SK-N-SH (cell line): ENCODE data around the gene FAM43B. TPM values are rescaled to one million over a fixed set of nuclear protein-coding genes. Genes with fewer than 3 reads are reported as not detected.

Source experiments
- CTCF ChIA-PET: fragments of 300-600, 350-600 bp; formaldehyde crosslinking; extraction: SDS; loops from one replicate; lab custom pipeline; 2021; lab: Yijun Ruan, JAX
- POLR2A ChIA-PET: fragments of 350-600 bp; sonication (Branson Sonifier 250); formaldehyde crosslinking; extraction: SDS; loops from one replicate; lab custom pipeline; 2020; ENCODE audit warnings: antibody characterized with exemption, inconsistent platforms; lab: Yijun Ruan, JAX
- DNase-seq: peaks from one replicate; pipeline ENCODE4 v3.0.0; 2012
- H2AFZ ChIP-seq: fragments of 200-600 bp; sonication (generic); 2 replicates; pipeline ENCODE4 v1.8.1; 2016; ENCODE audit warnings: antibody characterized with exemption, mild to moderate bottlenecking, low read depth
- H3F3A ChIP-seq: fragments of 200-600 bp; sonication (generic); replicated peaks from 2 replicates; pipeline ENCODE3; 2016; ENCODE audit warnings: antibody characterized with exemption, mild to moderate bottlenecking; ENCODE audit not compliant: insufficient read depth
- H3K27ac ChIP-seq, 2 experiments: fragments of 200-500 bp in 1 of 2; fragments of 200-600 bp in 1 of 2; sonication (Bioruptor generic) in 1 of 2; sonication (generic), shearing (Covaris generic) in 1 of 2; 2 replicates each; pipeline versions ENCODE4 v1.5.1 to v1.6.1; 2014 to 2016; ENCODE audit warnings: low read depth in 2 of 2, inconsistent platforms in 1 of 2, low read length in 1 of 2, mild to moderate bottlenecking in 1 of 2, mixed read lengths in 1 of 2
- H3K27me3 ChIP-seq: fragments of 200-600 bp; sonication (generic), shearing (Covaris generic); 2 replicates; pipeline ENCODE4 v1.6.1; 2016; ENCODE audit warnings: mixed run types; ENCODE audit not compliant: insufficient read depth
- H3K36me3 ChIP-seq, 2 experiments: fragments of 200-500 bp in 1 of 2; fragments of 200-600 bp in 1 of 2; sonication (Bioruptor generic) in 1 of 2; sonication (generic) in 1 of 2; replicated peaks in 1 of 2; 2 replicates each; pipeline versions ENCODE3 to v1.5.1; 2014 to 2016; ENCODE audit warnings: low read length in 1 of 2, mild to moderate bottlenecking in 1 of 2; ENCODE audit not compliant: insufficient read depth in 2 of 2, control insufficient read depth in 1 of 2
- H3K4me1 ChIP-seq, 2 experiments: fragments of 200-500 bp in 1 of 2; fragments of 200-600 bp in 1 of 2; sonication (Bioruptor generic) in 1 of 2; sonication (generic), shearing (Covaris generic) in 1 of 2; 2 replicates each; pipeline versions ENCODE4 v1.5.1 to v1.6.1; 2014 to 2016; ENCODE audit warnings: low read depth in 1 of 2, low read length in 1 of 2, mixed run types in 1 of 2; ENCODE audit not compliant: insufficient read depth in 2 of 2, control insufficient read depth in 1 of 2
- H3K4me2 ChIP-seq: fragments of 200-600 bp; sonication (generic), shearing (Covaris generic); 2 replicates; pipeline ENCODE4 v1.6.1; 2017; ENCODE audit warnings: mixed run types
- H3K4me3 ChIP-seq, 2 experiments: fragments of 200-500 bp in 1 of 2; fragments of 200-600 bp in 1 of 2; sonication (Bioruptor generic) in 1 of 2; sonication (generic), shearing (Covaris generic) in 1 of 2; 2 replicates each; pipeline versions ENCODE4 v1.5.1 to v1.8.1; 2014 to 2016; ENCODE audit warnings: low read depth in 2 of 2, inconsistent platforms in 1 of 2, low read length in 1 of 2, mild to moderate bottlenecking in 1 of 2, mixed read lengths in 1 of 2, moderate library complexity in 1 of 2
- H3K79me2 ChIP-seq: fragments of 200-600 bp; sonication (generic); 2 replicates; pipeline ENCODE4 v1.8.1; 2017; ENCODE audit warnings: mild to moderate bottlenecking; ENCODE audit not compliant: insufficient read depth
- H3K9ac ChIP-seq: fragments of 200-600 bp; sonication (generic); 2 replicates; pipeline ENCODE4 v1.6.1; 2017; ENCODE audit warnings: mixed run types
- H3K9me2 ChIP-seq: fragments of 200-600 bp; sonication (generic); 2 replicates; pipeline ENCODE4 v1.6.1; 2017; ENCODE audit warnings: mixed run types
- H3K9me3 ChIP-seq: fragments of 200-600 bp; sonication (generic); 2 replicates; pipeline ENCODE4 v1.6.1; 2017; ENCODE audit warnings: mixed run types, mild to moderate bottlenecking, moderate library complexity
- H4K20me1 ChIP-seq: fragments of 200-600 bp; sonication (generic); 2 replicates; pipeline ENCODE4 v1.6.1; 2017; ENCODE audit warnings: mild to moderate bottlenecking, mixed run types; ENCODE audit not compliant: insufficient read depth
- CHD2 ChIP-seq: fragments of 150-350 bp; IDR thresholded peaks from 2 replicates; pipeline ENCODE4 v1.6.1; 2018; ENCODE audit warnings: low read length; ENCODE audit not compliant: partially characterized antibody
- EP300 ChIP-seq, 2 experiments: IDR thresholded peaks; 2 replicates each; pipeline versions ENCODE4 v1.4.0 to v1.6.1; 2012; ENCODE audit warnings: borderline replicate concordance in 1 of 2, low read depth in 1 of 2, low read length in 1 of 2
- EZH2phosphoT487 ChIP-seq: fragments of 200-600 bp; sonication (generic); IDR thresholded peaks from 2 replicates; pipeline ENCODE4 v1.6.1; 2017; ENCODE audit warnings: low read depth, mixed run types, mild to moderate bottlenecking, antibody characterized with exemption, moderate library complexity, borderline replicate concordance
- FOSL2 ChIP-seq: IDR thresholded peaks from 2 replicates; pipeline ENCODE4 v1.4.0; 2012; ENCODE audit warnings: low read depth, mild to moderate bottlenecking, moderate library complexity, borderline replicate concordance
- FOXM1 ChIP-seq: IDR thresholded peaks from 2 replicates; pipeline ENCODE4 v1.4.0; 2012; ENCODE audit warnings: low read depth, mild to moderate bottlenecking
- MEF2A ChIP-seq: IDR thresholded peaks from 2 replicates; pipeline ENCODE4 v1.4.0; 2012; ENCODE audit warnings: low read depth, borderline replicate concordance
- NFIC ChIP-seq: IDR thresholded peaks from 2 replicates; pipeline ENCODE4 v1.4.0; 2012; ENCODE audit warnings: borderline replicate concordance
- POLR2AphosphoS5 ChIP-seq: IDR thresholded peaks from 2 replicates; pipeline ENCODE4 v1.6.1; 2012; ENCODE audit warnings: low read depth, low read length
- RAD21 ChIP-seq: IDR thresholded peaks from 2 replicates; pipeline ENCODE4 v1.6.1; 2012; ENCODE audit warnings: mild to moderate bottlenecking, low read length
- RCOR1 ChIP-seq: fragments of 150-350 bp; IDR thresholded peaks from 2 replicates; pipeline ENCODE4 v1.6.1; 2017; ENCODE audit warnings: antibody characterized with exemption, low read length
- RFX5 ChIP-seq: IDR thresholded peaks from 2 replicates; pipeline ENCODE4 v1.6.1; 2012; ENCODE audit warnings: mild to moderate bottlenecking, improper control_type of control experiment, low read length
- RXRA ChIP-seq: IDR thresholded peaks from 2 replicates; pipeline ENCODE4 v1.4.0; 2012; ENCODE audit warnings: low read depth, mild to moderate bottlenecking, borderline replicate concordance
- SIN3A ChIP-seq: IDR thresholded peaks from 2 replicates; pipeline ENCODE4 v1.6.1; 2012; ENCODE audit warnings: low read depth, mild to moderate bottlenecking, low read length, moderate library complexity, borderline replicate concordance
- TAF1 ChIP-seq: IDR thresholded peaks from 2 replicates; pipeline ENCODE4 v1.6.1; 2012; ENCODE audit warnings: low read depth, mild to moderate bottlenecking, low read length, moderate library complexity, borderline replicate concordance
- YY1 ChIP-seq: IDR thresholded peaks from 2 replicates; pipeline ENCODE4 v1.4.0; 2012; ENCODE audit warnings: low read depth, mild to moderate bottlenecking
- WGBS: methylation state at CpG from one replicate; pipeline ENCODE4 v1.1.6; 2017; ENCODE audit warnings: low lambda C conversion rate; 5-methylcytosine and 5-hydroxymethylcytosine counted together
- polyA plus RNA-seq, 3 experiments: library from polyadenylated mRNA; depleted of rRNA; stranded (reverse); fragments of >200 nt; gene quantifications; 2 replicates each; pipeline ENCODE4 v1.2.3, GENCODE V29; 2012
- TF ChIP-seq, protein P1 (sequence below): IDR thresholded peaks from 2 replicates; pipeline ENCODE4 v1.6.1; 2012; ENCODE audit warnings: mild to moderate bottlenecking, low read depth, low read length, moderate library complexity
- TF ChIP-seq, protein P2 (sequence below): IDR thresholded peaks from 2 replicates; pipeline ENCODE4; 2012
- TF ChIP-seq, protein P3 (sequence below): IDR thresholded peaks from 2 replicates; pipeline ENCODE4 v1.4.0; 2012; ENCODE audit warnings: low read depth, borderline replicate concordance

FAM43B gene
- polyA plus RNA-seq, 1 of the 3 experiments (the other 2 are of a cell fraction): not detected

DNA sequence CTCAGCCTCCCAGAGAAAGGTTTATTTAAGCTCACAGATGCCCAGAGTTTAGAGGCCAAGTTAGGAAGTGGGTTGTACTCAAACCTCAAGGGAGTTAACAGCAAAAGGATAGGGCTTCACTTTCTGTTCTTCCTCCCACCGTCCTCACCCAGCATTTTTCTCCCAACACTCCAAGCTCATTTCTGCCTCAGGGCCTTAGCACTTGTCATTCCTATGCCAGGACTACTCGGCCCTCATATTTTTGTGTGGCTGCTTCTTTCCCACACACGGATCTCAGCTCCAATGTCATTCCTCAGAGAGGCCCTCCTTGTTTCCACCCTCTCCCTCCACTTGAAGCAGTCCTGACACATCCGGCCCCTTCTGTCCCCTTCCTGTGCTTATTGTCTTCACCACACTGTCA, 12.9 kb downstream of the FAM43B start:
- Histone ChIP-seq H3K9me2 (no peaks in the 10 kb centered on the region), H3K79me2 (no peaks in the 10 kb centered on the region), H3F3A (no peaks in the 10 kb centered on the region), H3K4me3 (no peak overlapping the region), H4K20me1 (no peaks in the 10 kb centered on the region), H3K27ac (no peak overlapping the region), H2AFZ (no peak overlapping the region), H3K4me2 (no peak overlapping the region), H3K4me1 (no peaks in the 10 kb centered on the region), H3K9me3 (no peaks in the 10 kb centered on the region), H3K27me3 (peaks cover 18% of the 10 kb centered on the region; the same call in 1 of the 2 replicates), H3K9ac (no peak overlapping the region), H3K36me3 (no peaks in the 10 kb centered on the region)
- 49% methylated on average over 4 of the region's 4 CpGs for WGBS
- DNase-seq: no peak
- TF ChIP-seq TAF1: no peak
- TF ChIP-seq, protein P1, sequence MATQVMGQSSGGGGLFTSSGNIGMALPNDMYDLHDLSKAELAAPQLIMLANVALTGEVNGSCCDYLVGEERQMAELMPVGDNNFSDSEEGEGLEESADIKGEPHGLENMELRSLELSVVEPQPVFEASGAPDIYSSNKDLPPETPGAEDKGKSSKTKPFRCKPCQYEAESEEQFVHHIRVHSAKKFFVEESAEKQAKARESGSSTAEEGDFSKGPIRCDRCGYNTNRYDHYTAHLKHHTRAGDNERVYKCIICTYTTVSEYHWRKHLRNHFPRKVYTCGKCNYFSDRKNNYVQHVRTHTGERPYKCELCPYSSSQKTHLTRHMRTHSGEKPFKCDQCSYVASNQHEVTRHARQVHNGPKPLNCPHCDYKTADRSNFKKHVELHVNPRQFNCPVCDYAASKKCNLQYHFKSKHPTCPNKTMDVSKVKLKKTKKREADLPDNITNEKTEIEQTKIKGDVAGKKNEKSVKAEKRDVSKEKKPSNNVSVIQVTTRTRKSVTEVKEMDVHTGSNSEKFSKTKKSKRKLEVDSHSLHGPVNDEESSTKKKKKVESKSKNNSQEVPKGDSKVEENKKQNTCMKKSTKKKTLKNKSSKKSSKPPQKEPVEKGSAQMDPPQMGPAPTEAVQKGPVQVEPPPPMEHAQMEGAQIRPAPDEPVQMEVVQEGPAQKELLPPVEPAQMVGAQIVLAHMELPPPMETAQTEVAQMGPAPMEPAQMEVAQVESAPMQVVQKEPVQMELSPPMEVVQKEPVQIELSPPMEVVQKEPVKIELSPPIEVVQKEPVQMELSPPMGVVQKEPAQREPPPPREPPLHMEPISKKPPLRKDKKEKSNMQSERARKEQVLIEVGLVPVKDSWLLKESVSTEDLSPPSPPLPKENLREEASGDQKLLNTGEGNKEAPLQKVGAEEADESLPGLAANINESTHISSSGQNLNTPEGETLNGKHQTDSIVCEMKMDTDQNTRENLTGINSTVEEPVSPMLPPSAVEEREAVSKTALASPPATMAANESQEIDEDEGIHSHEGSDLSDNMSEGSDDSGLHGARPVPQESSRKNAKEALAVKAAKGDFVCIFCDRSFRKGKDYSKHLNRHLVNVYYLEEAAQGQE: no peak
- no peak for TF ChIP-seq POLR2AphosphoS5
- no peak for TF ChIP-seq EZH2phosphoT487
- no peak for TF ChIP-seq RCOR1
- TF ChIP-seq, protein P2, sequence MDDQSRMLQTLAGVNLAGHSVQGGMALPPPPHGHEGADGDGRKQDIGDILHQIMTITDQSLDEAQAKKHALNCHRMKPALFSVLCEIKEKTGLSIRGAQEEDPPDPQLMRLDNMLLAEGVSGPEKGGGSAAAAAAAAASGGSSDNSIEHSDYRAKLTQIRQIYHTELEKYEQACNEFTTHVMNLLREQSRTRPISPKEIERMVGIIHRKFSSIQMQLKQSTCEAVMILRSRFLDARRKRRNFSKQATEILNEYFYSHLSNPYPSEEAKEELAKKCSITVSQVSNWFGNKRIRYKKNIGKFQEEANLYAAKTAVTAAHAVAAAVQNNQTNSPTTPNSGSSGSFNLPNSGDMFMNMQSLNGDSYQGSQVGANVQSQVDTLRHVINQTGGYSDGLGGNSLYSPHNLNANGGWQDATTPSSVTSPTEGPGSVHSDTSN: no peak
- TF ChIP-seq NFIC: no peak
- ChIA-PET POLR2A (no interaction called here), CTCF (interaction anchor here (1.0 to 2.7 kb wide), 2 partner anchors 10 to 13 kb away, joined by 3 to 8 read pairs; partner anchors contain the start of gene FAM43B)

DNA sequence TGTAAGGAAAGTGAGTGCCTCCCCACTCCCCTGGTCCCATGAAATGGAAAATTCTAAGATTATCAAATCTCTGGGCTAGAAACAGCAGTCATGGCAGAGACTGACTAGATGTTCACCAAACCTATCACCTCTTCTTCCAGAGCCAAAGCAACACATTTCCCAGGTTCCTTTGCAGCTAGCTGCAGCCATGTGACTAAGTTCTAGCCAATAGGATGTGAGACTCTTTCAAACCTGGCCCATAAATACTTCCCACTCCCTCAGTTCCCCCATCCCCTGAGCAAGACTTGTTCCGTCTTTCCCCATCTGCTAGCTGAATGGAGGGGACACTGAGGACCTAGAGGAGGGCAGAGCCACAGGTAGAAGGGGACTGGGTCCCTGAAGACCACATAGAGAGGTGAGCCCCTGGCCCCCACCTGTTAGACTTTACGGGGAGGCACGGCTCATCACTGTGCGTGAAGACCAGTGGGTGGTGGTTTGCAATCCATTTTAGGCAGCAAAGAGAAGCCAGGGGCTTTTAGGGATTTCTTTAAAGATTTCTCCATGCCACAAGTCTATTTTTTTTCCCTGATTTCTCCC, 17.2 kb downstream of the FAM43B start:
- ChIA-PET CTCF (no interaction called here), POLR2A (no interaction called here)
- Histone ChIP-seq H3K4me3 (no peak overlapping the region), H3K4me1 (no peaks in the 10 kb centered on the region), H3K4me2 (no peak overlapping the region), H3F3A (no peaks in the 10 kb centered on the region), H3K9me3 (no peaks in the 10 kb centered on the region), H3K9ac (no peak overlapping the region), H3K27ac (no peak overlapping the region), H3K36me3 (no peaks in the 10 kb centered on the region), H4K20me1 (no peaks in the 10 kb centered on the region), H3K27me3 (peaks cover 8% of the 10 kb centered on the region; the same call in 1 of the 2 replicates), H3K9me2 (no peaks in the 10 kb centered on the region), H2AFZ (no peak overlapping the region), H3K79me2 (no peaks in the 10 kb centered on the region)
- no peak for DNase-seq
- WGBS: 64% methylated on average over 4 of the region's 4 CpGs
- no peak for TF ChIP-seq RXRA
- TF ChIP-seq, protein P3, sequence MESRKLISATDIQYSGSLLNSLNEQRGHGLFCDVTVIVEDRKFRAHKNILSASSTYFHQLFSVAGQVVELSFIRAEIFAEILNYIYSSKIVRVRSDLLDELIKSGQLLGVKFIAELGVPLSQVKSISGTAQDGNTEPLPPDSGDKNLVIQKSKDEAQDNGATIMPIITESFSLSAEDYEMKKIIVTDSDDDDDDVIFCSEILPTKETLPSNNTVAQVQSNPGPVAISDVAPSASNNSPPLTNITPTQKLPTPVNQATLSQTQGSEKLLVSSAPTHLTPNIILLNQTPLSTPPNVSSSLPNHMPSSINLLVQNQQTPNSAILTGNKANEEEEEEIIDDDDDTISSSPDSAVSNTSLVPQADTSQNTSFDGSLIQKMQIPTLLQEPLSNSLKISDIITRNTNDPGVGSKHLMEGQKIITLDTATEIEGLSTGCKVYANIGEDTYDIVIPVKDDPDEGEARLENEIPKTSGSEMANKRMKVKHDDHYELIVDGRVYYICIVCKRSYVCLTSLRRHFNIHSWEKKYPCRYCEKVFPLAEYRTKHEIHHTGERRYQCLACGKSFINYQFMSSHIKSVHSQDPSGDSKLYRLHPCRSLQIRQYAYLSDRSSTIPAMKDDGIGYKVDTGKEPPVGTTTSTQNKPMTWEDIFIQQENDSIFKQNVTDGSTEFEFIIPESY: no peak
- no peak for TF ChIP-seq FOXM1
- no peak for TF ChIP-seq MEF2A
- no peak for TF ChIP-seq RFX5
- no peak for TF ChIP-seq FOSL2
- TF ChIP-seq SIN3A: no peak
- TF ChIP-seq TAF1: no peak
- TF ChIP-seq RAD21: no peak
- no peak for TF ChIP-seq EP300 (IDR thresholded peaks at IDR 0.05; ENCODE audit: borderline replicate concordance in 1 of 2, low read depth in 1 of 2, low read length in 1 of 2)
- no peak for TF ChIP-seq RCOR1
- TF ChIP-seq CHD2: no peak
- TF ChIP-seq YY1: no peak
